ENCODE data around the gene SLC5A12. TPM values are rescaled to one million over a fixed set of nuclear protein-coding genes. Genes with fewer than 3 reads are reported as not detected.

The SLC5A12 gene
- total and polyA plus RNA-seq, 2 of the 4 experiments (the other 2 are of a cell fraction), result not detected

GRCh38 chr11:26665036-26665435 is 56.8 kb downstream of the SLC5A12 start:
- intact Hi-C loops (cut with micrococcal nuclease), result no loop called here
- no peak overlapping the region for H3K18ac ChIP-seq (ENCODE audit: low read depth, low read length)
- H3K4me1 ChIP-seq (ENCODE audit: control insufficient read depth, insufficient read depth, low read length), result no peaks in the 10 kb centered on the region
- no peak overlapping the region for H4K5ac ChIP-seq (ENCODE audit: low read depth, low read length)
- H3K27me3 ChIP-seq (ENCODE audit: control insufficient read depth, insufficient read depth, low read length), result no peaks in the 10 kb centered on the region
- H3K79me1 ChIP-seq (ENCODE audit: low read depth in 1 of 2, low read length in 2 of 2), result no peaks in the 10 kb centered on the region
- no peak overlapping the region for H3K27ac ChIP-seq (ENCODE audit: insufficient read depth, low read length)
- H2AK9ac ChIP-seq (replicated peaks; ENCODE audit: low read depth, low read length, poor library complexity), result no peak overlapping the region
- no peak overlapping the region for H3K23ac ChIP-seq (ENCODE audit: low read depth, low read length)
- no peaks in the 10 kb centered on the region for H3K9me1 ChIP-seq (ENCODE audit: insufficient read depth, low read length)
- no peak overlapping the region for H3K14ac ChIP-seq (replicated peaks; ENCODE audit: low read depth, low read length)
- ATAC-seq (ENCODE audit: low read depth) (no peak), DNase-seq (no peak)
- no peak overlapping the region for H2AFZ ChIP-seq (replicated peaks; ENCODE audit: low read length, poor library complexity)
- H2BK5ac ChIP-seq (ENCODE audit: low read depth, low read length, poor library complexity, severe bottlenecking), result no peak overlapping the region
- H2BK15ac ChIP-seq (ENCODE audit: low read depth, low read length), result no peak overlapping the region
- no peaks in the 10 kb centered on the region for H3K36me3 ChIP-seq (ENCODE audit: control insufficient read depth, insufficient read depth, low read length)
- no peaks in the 10 kb centered on the region for H3K9me3 ChIP-seq (ENCODE audit: control insufficient read depth, insufficient read depth, low read length)
- ChIA-PET POLR2A (ENCODE audit: unreplicated experiment) (no interaction called here), CTCF (no interaction called here)
- no peak overlapping the region for H3K9ac ChIP-seq (ENCODE audit: low read depth, low read length)
- H3K56ac ChIP-seq (ENCODE audit: extremely low read depth, insufficient read depth, low read length), result no peak overlapping the region
- dilution Hi-C loops (cut with HindIII; ENCODE audit: low sequenced_read_pairs, unreplicated experiment), result no loop called here
- no peak overlapping the region for H4K91ac ChIP-seq (ENCODE audit: insufficient read depth, low read depth, low read length)
- H3K4me2 ChIP-seq (ENCODE audit: low read depth, low read length), result no peak overlapping the region
- no CpG with 5 or more reads among the region's 2 CpGs for WGBS, 2 experiments (ENCODE audit: extremely low coverage in 2 of 2, insufficient read length in 1 of 2)
- no TSS peak for BruUV-seq (replicated peaks)
- H3K4me3 ChIP-seq (ENCODE audit: insufficient read depth, low read depth, low read length), result no peak overlapping the region
- in situ Hi-C loops (cut with MboI; ENCODE audit: low sequenced_read_pairs), result no loop called here
- H3K4ac ChIP-seq (ENCODE audit: low read depth, low read length), result no peak overlapping the region
- no peak overlapping the region for H2BK120ac ChIP-seq (ENCODE audit: low read depth, low read length)
- no peaks in the 10 kb centered on the region for H4K20me1 ChIP-seq (ENCODE audit: insufficient read depth, low read length)
- no peak overlapping the region for H2BK20ac ChIP-seq (ENCODE audit: low read depth, low read length)
- H4K8ac ChIP-seq (ENCODE audit: low read depth in 2 of 2, low read length in 2 of 2), result no peak overlapping the region
- no peak overlapping the region for H2AK5ac ChIP-seq (ENCODE audit: low read depth, low read length)
- TF ChIP-seq, protein P1, sequence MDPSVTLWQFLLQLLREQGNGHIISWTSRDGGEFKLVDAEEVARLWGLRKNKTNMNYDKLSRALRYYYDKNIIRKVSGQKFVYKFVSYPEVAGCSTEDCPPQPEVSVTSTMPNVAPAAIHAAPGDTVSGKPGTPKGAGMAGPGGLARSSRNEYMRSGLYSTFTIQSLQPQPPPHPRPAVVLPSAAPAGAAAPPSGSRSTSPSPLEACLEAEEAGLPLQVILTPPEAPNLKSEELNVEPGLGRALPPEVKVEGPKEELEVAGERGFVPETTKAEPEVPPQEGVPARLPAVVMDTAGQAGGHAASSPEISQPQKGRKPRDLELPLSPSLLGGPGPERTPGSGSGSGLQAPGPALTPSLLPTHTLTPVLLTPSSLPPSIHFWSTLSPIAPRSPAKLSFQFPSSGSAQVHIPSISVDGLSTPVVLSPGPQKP (IDR thresholded peaks at IDR 0.05; ENCODE audit: borderline replicate concordance, low read depth, low read length), result no peak
- no peak for TF ChIP-seq MXI1 (IDR thresholded peaks at IDR 0.05; ENCODE audit: borderline replicate concordance, low read depth, low read length)

Data from IMR-90 (cell line).